OCI-LY1 (cell line): Measurements from ENCODE around the gene CHCHD6.

Experiments
- EZH2 ChIP-seq: fragments of 200-600 bp; sonication (generic), shearing (Covaris generic); IDR thresholded peaks from 2 replicates; pipeline ENCODE4 v1.8.0; 2017; ENCODE audit warnings: borderline replicate concordance, mixed run types, mild to moderate bottlenecking, antibody characterized with exemption, low read length, moderate library complexity, mixed read lengths
- TF ChIP-seq, protein P1 (sequence below): fragments of 200-600 bp; sonication (generic), shearing (Covaris generic); IDR thresholded peaks from 2 replicates; pipeline ENCODE4 v1.5.1; 2017; ENCODE audit warnings: mild to moderate bottlenecking, antibody characterized with exemption, low read length, moderate library complexity, mixed read lengths

DNA sequence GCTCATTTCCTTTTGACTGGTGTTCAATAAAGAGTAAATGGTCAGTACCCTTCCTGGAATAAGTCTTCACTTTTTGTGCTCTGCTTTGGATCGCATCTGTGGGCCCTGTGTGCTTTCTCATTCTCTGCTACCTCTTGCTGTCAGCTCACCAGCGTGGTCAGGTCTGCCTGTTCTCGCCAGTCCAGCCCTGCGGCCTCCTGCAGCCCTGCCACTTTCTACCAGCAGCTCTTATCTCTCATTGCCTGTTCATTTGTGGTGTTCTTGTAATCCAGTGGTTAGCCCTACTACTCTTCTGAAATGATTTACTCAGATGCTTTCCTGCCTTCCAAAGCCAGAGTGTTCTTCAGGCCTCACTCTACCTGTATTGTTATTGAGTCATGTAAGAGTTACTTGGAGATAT is 54.8 kb downstream of the CHCHD6 start:
- TF ChIP-seq, protein P1, sequence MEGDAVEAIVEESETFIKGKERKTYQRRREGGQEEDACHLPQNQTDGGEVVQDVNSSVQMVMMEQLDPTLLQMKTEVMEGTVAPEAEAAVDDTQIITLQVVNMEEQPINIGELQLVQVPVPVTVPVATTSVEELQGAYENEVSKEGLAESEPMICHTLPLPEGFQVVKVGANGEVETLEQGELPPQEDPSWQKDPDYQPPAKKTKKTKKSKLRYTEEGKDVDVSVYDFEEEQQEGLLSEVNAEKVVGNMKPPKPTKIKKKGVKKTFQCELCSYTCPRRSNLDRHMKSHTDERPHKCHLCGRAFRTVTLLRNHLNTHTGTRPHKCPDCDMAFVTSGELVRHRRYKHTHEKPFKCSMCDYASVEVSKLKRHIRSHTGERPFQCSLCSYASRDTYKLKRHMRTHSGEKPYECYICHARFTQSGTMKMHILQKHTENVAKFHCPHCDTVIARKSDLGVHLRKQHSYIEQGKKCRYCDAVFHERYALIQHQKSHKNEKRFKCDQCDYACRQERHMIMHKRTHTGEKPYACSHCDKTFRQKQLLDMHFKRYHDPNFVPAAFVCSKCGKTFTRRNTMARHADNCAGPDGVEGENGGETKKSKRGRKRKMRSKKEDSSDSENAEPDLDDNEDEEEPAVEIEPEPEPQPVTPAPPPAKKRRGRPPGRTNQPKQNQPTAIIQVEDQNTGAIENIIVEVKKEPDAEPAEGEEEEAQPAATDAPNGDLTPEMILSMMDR: no peak
- no peak for TF ChIP-seq EZH2
